Stomach (tissue), 4 donors: ENCODE results near the gene CSMD2.

ENCODE experiments used
- POLR2A ChIP-seq, 4 donors: fragments of 450-650 bp; IDR thresholded peaks; one replicate each; pipeline ENCODE4 v1.6.1; 2016; ENCODE audit warnings: antibody characterized with exemption in 4 of 4, control low read depth in 2 of 4, mild to moderate bottlenecking in 1 of 4, moderate library complexity in 1 of 4
- POLR2AphosphoS5 ChIP-seq, 3 donors: sonication (generic); formaldehyde crosslinking; IDR thresholded peaks; one replicate each; pipeline ENCODE4 v1.6.1; 2016; ENCODE audit warnings: antibody characterized with exemption in 3 of 3
- TF ChIP-seq, protein P1 (sequence below), 7 experiments: fragments of 450-650 bp in 4 of 7; fragments of 200-600 bp in 3 of 7; sonication (generic) in 3 of 7; IDR thresholded peaks; one replicate each; pipeline ENCODE4 v1.5.1; 2016 to 2019; ENCODE audit warnings: antibody characterized with exemption in 7 of 7, control low read depth in 2 of 7, mild to moderate bottlenecking in 1 of 7

DNA sequence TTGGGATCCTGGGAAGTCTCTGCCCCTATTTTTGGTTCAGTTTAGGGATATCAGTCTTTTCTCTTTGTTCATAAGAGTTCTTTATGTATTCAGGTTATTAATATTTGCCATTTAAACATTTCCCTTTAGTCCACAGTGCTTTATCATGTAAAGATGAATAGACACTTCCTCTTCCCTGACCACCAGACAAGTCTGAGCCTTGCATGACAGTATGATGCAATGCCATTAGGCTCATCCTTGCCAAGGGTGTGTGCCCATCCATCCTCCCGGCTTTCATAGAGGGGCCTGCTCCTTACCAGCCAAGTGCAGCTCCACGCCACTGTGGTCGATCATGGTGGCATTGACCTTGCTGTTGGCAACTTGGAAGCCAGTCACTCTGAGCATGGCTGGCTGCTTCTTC, 640.4 kb downstream of the CSMD2 start:
- TF ChIP-seq, protein P1, sequence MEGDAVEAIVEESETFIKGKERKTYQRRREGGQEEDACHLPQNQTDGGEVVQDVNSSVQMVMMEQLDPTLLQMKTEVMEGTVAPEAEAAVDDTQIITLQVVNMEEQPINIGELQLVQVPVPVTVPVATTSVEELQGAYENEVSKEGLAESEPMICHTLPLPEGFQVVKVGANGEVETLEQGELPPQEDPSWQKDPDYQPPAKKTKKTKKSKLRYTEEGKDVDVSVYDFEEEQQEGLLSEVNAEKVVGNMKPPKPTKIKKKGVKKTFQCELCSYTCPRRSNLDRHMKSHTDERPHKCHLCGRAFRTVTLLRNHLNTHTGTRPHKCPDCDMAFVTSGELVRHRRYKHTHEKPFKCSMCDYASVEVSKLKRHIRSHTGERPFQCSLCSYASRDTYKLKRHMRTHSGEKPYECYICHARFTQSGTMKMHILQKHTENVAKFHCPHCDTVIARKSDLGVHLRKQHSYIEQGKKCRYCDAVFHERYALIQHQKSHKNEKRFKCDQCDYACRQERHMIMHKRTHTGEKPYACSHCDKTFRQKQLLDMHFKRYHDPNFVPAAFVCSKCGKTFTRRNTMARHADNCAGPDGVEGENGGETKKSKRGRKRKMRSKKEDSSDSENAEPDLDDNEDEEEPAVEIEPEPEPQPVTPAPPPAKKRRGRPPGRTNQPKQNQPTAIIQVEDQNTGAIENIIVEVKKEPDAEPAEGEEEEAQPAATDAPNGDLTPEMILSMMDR (IDR thresholded peaks at IDR 0.05) = no peak
- TF ChIP-seq POLR2AphosphoS5 (IDR thresholded peaks at IDR 0.05) = no peak
- no peak for TF ChIP-seq POLR2A (IDR thresholded peaks at IDR 0.05)
